H1 (cell line): ENCODE measurements around the gene LEMD1. TPM values are rescaled to one million over a fixed set of nuclear protein-coding genes. Genes with fewer than 3 reads are reported as not detected.

Source experiments
- CTCF ChIA-PET: fragments of 300-600 bp; sonication (Branson Sonifier 250); formaldehyde crosslinking; loops from one replicate; lab custom pipeline; 2021; ENCODE audit not compliant: partially characterized antibody; lab: Charles Lee
- POLR2A ChIA-PET: fragments of 300-600 bp; sonication (Branson Sonifier 250); formaldehyde crosslinking; loops from one replicate; lab custom pipeline; 2021; ENCODE audit warnings: inconsistent platforms; ENCODE audit not compliant: partially characterized antibody; lab: Charles Lee
- DNase-seq, 2 experiments: peaks; one replicate each; pipeline versions ENCODE4 v3.0.0 to v3.0.0-alpha.2; 2010 to 2022; ENCODE audit warnings: low spot score in 2 of 2, low read depth in 1 of 2, mixed read lengths in 1 of 2
- FAIRE-seq: peaks from 2 replicates; lab custom pipeline; 2011; peaks lifted over from hg19 to GRCh38; lab: Jason Lieb, UNC
- H2AFZ ChIP-seq: 2 replicates; pipeline ENCODE4 v1.8.1; 2012; ENCODE audit warnings: low read length, inconsistent platforms
- H2AK5ac ChIP-seq: 2 replicates; pipeline ENCODE4 v1.6.1; 2013; ENCODE audit warnings: low read depth, low read length
- H2BK120ac ChIP-seq: replicated peaks from 2 replicates; pipeline ENCODE3; 2013; ENCODE audit warnings: low read depth, low read length, inconsistent platforms
- H2BK12ac ChIP-seq: 2 replicates; pipeline ENCODE4 v1.6.1; 2013; ENCODE audit warnings: low read depth, low read length
- H2BK15ac ChIP-seq: 2 replicates; pipeline ENCODE4 v1.6.1; 2013; ENCODE audit warnings: low read length
- H2BK20ac ChIP-seq: 2 replicates; pipeline ENCODE4 v1.6.1; 2013; ENCODE audit warnings: low read length
- H2BK5ac ChIP-seq: 2 replicates; pipeline ENCODE4 v1.6.1; 2013; ENCODE audit warnings: low read depth, low read length
- H3K14ac ChIP-seq: 2 replicates; pipeline ENCODE4 v1.6.1; 2013; ENCODE audit warnings: inconsistent platforms; ENCODE audit not compliant: insufficient read length
- H3K18ac ChIP-seq: 2 replicates; pipeline ENCODE4 v1.6.1; 2013; ENCODE audit warnings: low read length; ENCODE audit errors: extremely low read depth
- H3K23ac ChIP-seq: 2 replicates; pipeline ENCODE4 v1.6.1; 2013; ENCODE audit warnings: inconsistent platforms; ENCODE audit not compliant: insufficient read length
- H3K23me2 ChIP-seq: 2 replicates; pipeline ENCODE4 v1.6.1; 2013; ENCODE audit warnings: low read depth, low read length
- H3K27ac ChIP-seq: 2 replicates; pipeline ENCODE4 v1.6.1; 2011; ENCODE audit warnings: low read depth, low read length, inconsistent platforms
- H3K27me3 ChIP-seq, 4 experiments: replicated peaks in 1 of 4; 1 replicate in 1 of 4; 2 replicates in 3 of 4; pipeline versions ENCODE4 v1.6.1 to v1.8.1; 2011 to 2013; ENCODE audit warnings: low read length in 3 of 4, mild to moderate bottlenecking in 3 of 4, inconsistent platforms in 2 of 4, mixed read lengths in 2 of 4, moderate library complexity in 1 of 4; ENCODE audit not compliant: control insufficient read depth in 3 of 4, insufficient read depth in 3 of 4; ENCODE audit errors: extremely low read depth in 1 of 4
- H3K36me3 ChIP-seq, 4 experiments: 2 replicates each; pipeline versions ENCODE4 v1.6.1 to v1.8.1; 2011 to 2013; ENCODE audit warnings: mild to moderate bottlenecking in 4 of 4, low read length in 3 of 4, moderate library complexity in 2 of 4, control low read depth in 1 of 4, inconsistent platforms in 1 of 4; ENCODE audit not compliant: insufficient read depth in 4 of 4, control insufficient read depth in 2 of 4
- H3K4ac ChIP-seq: replicated peaks from 2 replicates; pipeline ENCODE3; 2013; ENCODE audit warnings: low read length, low read depth, mixed read lengths, inconsistent platforms; ENCODE audit not compliant: insufficient read length
- H3K4me1 ChIP-seq, 4 experiments: replicated peaks in 1 of 4; 1 replicate in 1 of 4; 2 replicates in 3 of 4; pipeline versions ENCODE4 v1.6.1 to v1.8.1; 2011 to 2013; ENCODE audit warnings: low read length in 3 of 4, inconsistent platforms in 2 of 4, mixed read lengths in 1 of 4; ENCODE audit not compliant: insufficient read depth in 4 of 4, control insufficient read depth in 3 of 4
- H3K4me2 ChIP-seq, 2 experiments: 2 replicates each; pipeline versions ENCODE4 v1.6.1 to v1.8.1; 2011 to 2013; ENCODE audit warnings: low read depth in 2 of 2, low read length in 2 of 2, control low read depth in 1 of 2, inconsistent platforms in 1 of 2, mild to moderate bottlenecking in 1 of 2; ENCODE audit not compliant: insufficient read depth in 1 of 2
- H3K4me3 ChIP-seq, 4 experiments: fragments of 200-600, 300-600 bp in 1 of 4; sonication (generic), shearing (Covaris generic), sonication (Bioruptor Twin) in 1 of 4; 2 replicates each; pipeline versions ENCODE4 v1.5.1 to v1.8.1; 2011 to 2016; ENCODE audit warnings: low read length in 4 of 4, low read depth in 3 of 4, control low read depth in 2 of 4, inconsistent platforms in 2 of 4, mild to moderate bottlenecking in 2 of 4, mixed read lengths in 1 of 4, moderate library complexity in 1 of 4; ENCODE audit not compliant: insufficient read depth in 2 of 4; ENCODE audit errors: extremely low read depth in 1 of 4
- H3K56ac ChIP-seq: replicated peaks from 2 replicates; pipeline ENCODE3; 2013; ENCODE audit warnings: low read depth, mild to moderate bottlenecking, mixed read lengths, low read length, inconsistent platforms; ENCODE audit not compliant: insufficient read length
- H3K79me1 ChIP-seq: 2 replicates; pipeline ENCODE4 v1.6.1; 2013; ENCODE audit warnings: low read depth, low read length, control low read depth
- H3K79me2 ChIP-seq, 2 experiments: 2 replicates each; pipeline versions ENCODE4 v1.6.1 to v1.8.1; 2012 to 2013; ENCODE audit warnings: low read length in 2 of 2, mild to moderate bottlenecking in 2 of 2, inconsistent platforms in 1 of 2; ENCODE audit not compliant: insufficient read depth in 2 of 2, control insufficient read depth in 1 of 2
- H3K9ac ChIP-seq, 4 experiments: replicated peaks in 1 of 4; 1 replicate in 1 of 4; 2 replicates in 3 of 4; pipeline versions ENCODE4 v1.6.1 to v1.8.1; 2011 to 2013; ENCODE audit warnings: low read depth in 3 of 4, low read length in 3 of 4, control low read depth in 2 of 4, mild to moderate bottlenecking in 2 of 4, moderate library complexity in 2 of 4, inconsistent platforms in 1 of 4; ENCODE audit errors: extremely low read depth in 1 of 4
- H3K9me3 ChIP-seq, 2 experiments: 2 replicates each; pipeline versions ENCODE4 v1.6.1 to v1.8.1; 2012 to 2013; ENCODE audit warnings: mild to moderate bottlenecking in 2 of 2, moderate library complexity in 2 of 2, control low read depth in 1 of 2, inconsistent platforms in 1 of 2, low read depth in 1 of 2, low read length in 1 of 2, mixed read lengths in 1 of 2; ENCODE audit not compliant: insufficient read depth in 2 of 2
- H4K20me1 ChIP-seq, 2 experiments: replicated peaks in 1 of 2; 2 replicates each; pipeline versions ENCODE3 to v1.8.1; 2011 to 2013; ENCODE audit warnings: inconsistent platforms in 2 of 2, low read length in 2 of 2, mild to moderate bottlenecking in 1 of 2; ENCODE audit not compliant: insufficient read depth in 2 of 2, control insufficient read depth in 1 of 2
- H4K5ac ChIP-seq: 2 replicates; pipeline ENCODE4 v1.6.1; 2013; ENCODE audit warnings: low read length, low read depth, mixed read lengths, inconsistent platforms; ENCODE audit not compliant: insufficient read length
- H4K8ac ChIP-seq: 2 replicates; pipeline ENCODE4 v1.8.0; 2013; ENCODE audit warnings: mild to moderate bottlenecking, moderate library complexity, low read length, inconsistent platforms; ENCODE audit not compliant: insufficient read depth; ENCODE audit errors: extremely low read depth
- H4K91ac ChIP-seq: replicated peaks from 2 replicates; pipeline ENCODE3; 2013; ENCODE audit warnings: low read length, mixed read lengths, inconsistent platforms; ENCODE audit not compliant: insufficient read length
- EP300 ChIP-seq, 2 experiments: IDR thresholded peaks; 1 replicate in 1 of 2; 2 replicates in 1 of 2; pipeline ENCODE4 v1.6.1; 2011 to 2012; ENCODE audit warnings: low read depth in 2 of 2, low read length in 2 of 2, mild to moderate bottlenecking in 2 of 2, borderline replicate concordance in 1 of 2, inconsistent platforms in 1 of 2, moderate library complexity in 1 of 2
- RXRA ChIP-seq: IDR thresholded peaks from 2 replicates; pipeline ENCODE4 v1.6.1; 2011; ENCODE audit warnings: low read depth, mild to moderate bottlenecking, low read length, moderate library complexity; ENCODE audit not compliant: insufficient read depth
- SIX5 ChIP-seq: IDR thresholded peaks from 2 replicates; pipeline ENCODE4 v1.6.1; 2011; ENCODE audit warnings: mild to moderate bottlenecking, low read depth, low read length
- WGBS, 2 experiments: shearing (Covaris generic) in 1 of 2; methylation state at CpG; one replicate each; pipeline versions ENCODE4 v1.1.6 to v1.1.7; 2013 to 2015; ENCODE audit warnings: low lambda C conversion rate in 2 of 2, mixed read lengths in 2 of 2, inconsistent platforms in 1 of 2, low coverage in 1 of 2, missing lambda C conversion rate in 1 of 2; ENCODE audit not compliant: insufficient replicate concordance in 2 of 2, insufficient coverage in 1 of 2, insufficient read length in 1 of 2; ENCODE audit errors: extremely low coverage in 1 of 2, missing lambda C conversion rate in 1 of 2; 5-methylcytosine and 5-hydroxymethylcytosine counted together
- polyA plus RNA-seq, 7 experiments: library from polyadenylated mRNA; depleted of rRNA in 3 of 7; stranded (reverse) in 5 of 7; unstranded in 2 of 7; fragments of >200 nt in 5 of 7; fragments of 200-250 nt in 2 of 7; gene quantifications; 1 replicate in 5 of 7; 2 replicates in 1 of 7; 4 replicates in 1 of 7; pipeline versions ENCODE4 v1.2.1 to v1.2.3, GENCODE V29; 2011 to 2013; ENCODE audit warnings: missing spikeins in 2 of 7, mixed read lengths in 2 of 7
- total RNA-seq: library from RNA; stranded (reverse); fragmentation: NEBNext Ultra II Directional; extraction: Animal tissue kit (Norgen Biotek cat#: 25700); gene quantifications from 2 replicates; pipeline ENCODE4 v1.2.1, GENCODE V29; 2021

The LEMD1 gene
- total and polyA plus RNA-seq, 2 of the 8 experiments (the other 6 are each of a cell fraction or from before 2014, with no cell fraction given), result 10.0 to 10.5 TPM

DNA sequence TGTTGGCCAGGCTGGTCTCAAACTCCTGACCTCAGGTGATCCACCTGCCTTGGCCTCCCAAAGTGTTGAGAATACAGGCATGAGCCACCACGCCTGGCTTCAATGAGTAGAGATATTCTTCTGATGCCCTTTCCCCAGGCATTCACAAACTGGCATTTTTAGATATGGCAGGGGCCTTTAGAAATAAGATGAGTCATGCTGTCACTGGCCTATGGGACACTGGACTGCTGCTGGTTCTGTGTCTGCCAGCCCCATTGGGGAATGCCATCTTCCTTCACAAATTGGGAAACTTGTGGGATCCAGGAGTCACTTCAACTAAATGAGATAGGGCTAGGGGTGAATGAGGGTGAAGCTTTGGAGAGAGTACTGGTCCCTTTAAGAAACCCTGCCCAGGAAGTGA, 81.2 kb downstream of the LEMD1 start:
- Histone ChIP-seq H3K4me3 (no peak overlapping the region), H2BK15ac (no peak overlapping the region), H4K91ac (no peak overlapping the region), H3K23ac (no peak overlapping the region), H2BK120ac (no peak overlapping the region), H3K18ac (no peak overlapping the region), H2BK12ac (no peak overlapping the region), H4K5ac (no peak overlapping the region), H3K9ac (no peak overlapping the region), H2AK5ac (no peak overlapping the region), H3K4ac (no peak overlapping the region), H3K27ac (no peak overlapping the region), H2BK20ac (no peak overlapping the region), H3K23me2 (peaks cover 9% of the 10 kb centered on the region; the same call in 1 of the 2 replicates), H3K79me1 (no peaks in the 10 kb centered on the region), H3K14ac (no peak overlapping the region), H3K36me3 (no peaks in the 10 kb centered on the region), H4K20me1 (no peaks in the 10 kb centered on the region), H2BK5ac (no peak overlapping the region), H3K79me2 (no peaks in the 10 kb centered on the region), H3K4me2 (0 out of 4 replicates have a peak overlapping the region, but pooled peaks of 1 of the 2 experiments have one; percentile 10), H2AFZ (no peak overlapping the region), H4K8ac (no peak overlapping the region), H3K4me1 (peaks cover 0 to 9% (median 3%) of the 10 kb centered on the region in 4 experiments; a peak in 6 of 7 replicates), H3K9me3 (peaks cover 0 to 4% of the 10 kb centered on the region in 2 experiments; a peak in 1 of 4 replicates), H3K27me3 (peaks cover 11 to 30% (median 29%) of the 10 kb centered on the region in 4 experiments), H3K56ac (no peak overlapping the region)
- 94% methylated on average over 1 of the region's 1 CpG; no CpG with 5 or more reads in 1 of the 2 experiments for WGBS, 2 experiments
- TF ChIP-seq EP300 (IDR thresholded peaks at IDR 0.05; ENCODE audit: borderline replicate concordance in 1 of 2, low read depth in 2 of 2, low read length in 2 of 2), result no peak
- no peak for TF ChIP-seq SIX5
- no peak for TF ChIP-seq RXRA
- no peak for DNase-seq
- ChIA-PET CTCF (interaction anchor here (0.6 to 67.1 kb wide), 6 partner anchors 13 to 259 kb away, joined by 3 to 2424 read pairs (median 8); no protein-coding TSS in a partner anchor), POLR2A (no interaction called here)
- FAIRE-seq, result no peak
